Measurements from ENCODE around the gene NDFIP1. TPM values are rescaled to one million over a fixed set of nuclear protein-coding genes. Genes with fewer than 3 reads are reported as not detected.

NDFIP1 gene
- total RNA-seq, 1 experiment from 2014 or later = 33.5 TPM

DNA sequence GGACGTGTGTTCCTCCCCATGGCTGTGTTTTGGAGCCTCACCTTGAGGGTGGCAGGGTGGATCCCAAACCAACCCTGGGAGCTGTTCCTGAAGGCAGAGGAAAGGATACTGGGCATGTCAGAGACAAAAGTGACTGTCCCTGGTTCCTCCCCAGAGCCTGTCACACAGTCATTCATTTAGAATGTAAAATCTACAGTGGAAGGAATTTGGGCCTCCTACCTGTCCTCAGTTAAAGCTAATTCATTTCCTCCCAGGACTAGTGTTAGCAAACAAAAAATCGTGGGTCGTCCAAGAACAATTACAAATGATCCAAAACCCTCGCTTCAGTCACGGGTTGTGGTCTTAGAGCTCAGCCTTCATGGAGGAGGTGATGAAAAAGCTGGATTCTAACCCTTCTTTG is 83.2 kb downstream of the NDFIP1 start:
- peak; percentile 65 for ATAC-seq
- intact Hi-C loops (cut with micrococcal nuclease) = loop anchor here (1.0 kb wide), 4 partner anchors 25 to 134 kb away; partner anchors contain the start of gene SPRY4
- no peaks in the 10 kb centered on the region for H4K20me1 ChIP-seq (ENCODE audit: low read length)
- H3K4me2 ChIP-seq (ENCODE audit: low read length) = no peak overlapping the region
- peak overlapping the region; percentile 60 for H3K9ac ChIP-seq (ENCODE audit: low read length)
- H3K9me2 ChIP-seq (replicated peaks; ENCODE audit: low read length) = no peaks in the 10 kb centered on the region
- peak; percentile 50 for DNase-seq
- ChIA-PET CTCF (interaction anchor here (1.1 kb wide), 1 partner anchor 24 kb away, joined by 4 read pairs; no protein-coding TSS in a partner anchor), POLR2A (ENCODE audit: unreplicated experiment) (interaction anchor here (0.5 to 1.1 kb wide), 2 partner anchors 24 to 37 kb away, joined by 8 to 11 read pairs; no protein-coding TSS in a partner anchor)
- peak overlapping the region; percentile 88 for H3K27ac ChIP-seq (ENCODE audit: low read length)
- H3F3A ChIP-seq (ENCODE audit: low read length, unreplicated experiment) = no peaks in the 10 kb centered on the region
- H3K4me1 ChIP-seq (ENCODE audit: insufficient read depth, low read length) = peaks cover 13% of the 10 kb centered on the region
- H3K9me3 ChIP-seq (ENCODE audit: low read length) = no peaks in the 10 kb centered on the region
- no peak overlapping the region for H3K4me3 ChIP-seq (ENCODE audit: low read length)
- TF ChIP-seq, protein P1, sequence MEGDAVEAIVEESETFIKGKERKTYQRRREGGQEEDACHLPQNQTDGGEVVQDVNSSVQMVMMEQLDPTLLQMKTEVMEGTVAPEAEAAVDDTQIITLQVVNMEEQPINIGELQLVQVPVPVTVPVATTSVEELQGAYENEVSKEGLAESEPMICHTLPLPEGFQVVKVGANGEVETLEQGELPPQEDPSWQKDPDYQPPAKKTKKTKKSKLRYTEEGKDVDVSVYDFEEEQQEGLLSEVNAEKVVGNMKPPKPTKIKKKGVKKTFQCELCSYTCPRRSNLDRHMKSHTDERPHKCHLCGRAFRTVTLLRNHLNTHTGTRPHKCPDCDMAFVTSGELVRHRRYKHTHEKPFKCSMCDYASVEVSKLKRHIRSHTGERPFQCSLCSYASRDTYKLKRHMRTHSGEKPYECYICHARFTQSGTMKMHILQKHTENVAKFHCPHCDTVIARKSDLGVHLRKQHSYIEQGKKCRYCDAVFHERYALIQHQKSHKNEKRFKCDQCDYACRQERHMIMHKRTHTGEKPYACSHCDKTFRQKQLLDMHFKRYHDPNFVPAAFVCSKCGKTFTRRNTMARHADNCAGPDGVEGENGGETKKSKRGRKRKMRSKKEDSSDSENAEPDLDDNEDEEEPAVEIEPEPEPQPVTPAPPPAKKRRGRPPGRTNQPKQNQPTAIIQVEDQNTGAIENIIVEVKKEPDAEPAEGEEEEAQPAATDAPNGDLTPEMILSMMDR (conservative IDR thresholded peaks at IDR 0.05; ENCODE audit: low read depth, low read length) = no peak
- no peak for TF ChIP-seq EZH2phosphoT487 (IDR thresholded peaks at IDR 0.05; ENCODE audit: borderline replicate concordance, low read length)
- TF ChIP-seq EZH2 (IDR thresholded peaks at IDR 0.05; ENCODE audit: low read length, unreplicated experiment) = no peak
- no peaks in the 10 kb centered on the region for H3K27me3 ChIP-seq (ENCODE audit: low read length)
- H3K36me3 ChIP-seq (ENCODE audit: low read depth, low read length) = no peaks in the 10 kb centered on the region
- H2AFZ ChIP-seq (ENCODE audit: low read length) = 0 out of 2 replicates have a peak overlapping the region, but pooled peaks have one; percentile 1
- H3K79me2 ChIP-seq (ENCODE audit: low read length) = no peaks in the 10 kb centered on the region
- TSS peak; percentile 79 for BruUV-seq (replicated peaks)

DNA sequence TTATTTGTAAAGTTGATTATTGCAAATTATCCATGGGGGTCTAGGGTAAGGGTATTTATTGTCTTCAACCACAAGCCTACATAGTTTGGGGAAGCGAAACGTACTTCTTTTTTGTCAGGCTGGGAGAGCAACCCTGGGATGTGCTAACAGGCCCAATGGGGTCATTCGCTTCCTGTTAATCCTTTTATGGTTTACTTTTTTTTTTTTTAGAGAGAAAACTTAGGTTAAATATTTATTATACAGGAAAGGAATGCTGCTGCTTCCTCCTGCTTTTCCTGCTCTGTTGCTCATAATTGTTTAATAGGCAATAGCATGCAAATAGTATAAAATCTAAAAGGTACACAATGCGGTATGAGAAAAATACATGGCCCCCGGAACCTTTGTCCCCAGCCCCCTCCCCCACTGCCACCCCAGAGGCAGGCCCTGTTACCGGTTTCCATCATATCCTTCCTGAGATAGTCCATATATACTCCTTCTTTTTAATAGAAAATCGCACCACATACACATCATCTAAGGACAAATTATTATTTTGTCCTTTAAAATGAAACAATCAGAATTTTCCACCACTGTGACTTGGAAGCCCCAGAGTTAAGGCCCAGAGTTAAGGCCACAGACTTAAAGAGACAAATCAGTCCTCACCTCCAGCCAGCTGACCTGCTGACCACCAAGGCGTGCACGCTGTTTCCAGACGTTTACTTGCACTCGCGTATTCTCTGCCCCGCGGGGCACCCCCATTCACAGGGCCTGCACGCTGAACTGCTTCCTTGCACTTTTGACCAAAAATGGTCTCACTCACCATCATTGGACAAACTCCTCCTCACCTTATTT is 83.9 kb downstream of the NDFIP1 start:
- Histone ChIP-seq H3K9ac (ENCODE audit: low read length) (peak overlapping the region; percentile 73), H3K4me3 (ENCODE audit: low read length) (no peak overlapping the region), H3K9me2 (replicated peaks; ENCODE audit: low read length) (no peaks in the 10 kb centered on the region), H3K27ac (ENCODE audit: low read length) (peak overlapping the region; percentile 93), H3K36me3 (ENCODE audit: low read depth, low read length) (no peaks in the 10 kb centered on the region), H3K4me2 (ENCODE audit: low read length) (no peak overlapping the region), H3K4me1 (ENCODE audit: insufficient read depth, low read length) (peaks cover 8% of the 10 kb centered on the region), H3K27me3 (ENCODE audit: low read length) (no peaks in the 10 kb centered on the region), H4K20me1 (ENCODE audit: low read length) (no peaks in the 10 kb centered on the region), H2AFZ (ENCODE audit: low read length) (0 out of 2 replicates have a peak overlapping the region, but pooled peaks have one; percentile 1), H3K9me3 (ENCODE audit: low read length) (no peaks in the 10 kb centered on the region), H3K79me2 (ENCODE audit: low read length) (no peaks in the 10 kb centered on the region), H3F3A (ENCODE audit: low read length, unreplicated experiment) (no peaks in the 10 kb centered on the region)
- ATAC-seq = peak; percentile 58
- POLR2A ChIA-PET (ENCODE audit: unreplicated experiment) = interaction anchor here (1.1 kb wide), 1 partner anchor 24 kb away, joined by 8 read pairs; no protein-coding TSS in a partner anchor
- TF ChIP-seq, protein P1 (conservative IDR thresholded peaks at IDR 0.05; ENCODE audit: low read depth, low read length) = no peak
- no peak for TF ChIP-seq EZH2phosphoT487 (IDR thresholded peaks at IDR 0.05; ENCODE audit: borderline replicate concordance, low read length)
- no peak for TF ChIP-seq EZH2 (IDR thresholded peaks at IDR 0.05; ENCODE audit: low read length, unreplicated experiment)
- intact Hi-C loops (cut with micrococcal nuclease) = loop anchor here (1.0 kb wide), 4 partner anchors 24 to 133 kb away; partner anchors contain the start of gene SPRY4
- TSS peak; percentile 96 for BruUV-seq (replicated peaks)
- DNase-seq = peak; percentile 43
- CTCF ChIA-PET = interaction anchor here (1.1 kb wide), 1 partner anchor 24 kb away, joined by 4 read pairs; no protein-coding TSS in a partner anchor

DNA sequence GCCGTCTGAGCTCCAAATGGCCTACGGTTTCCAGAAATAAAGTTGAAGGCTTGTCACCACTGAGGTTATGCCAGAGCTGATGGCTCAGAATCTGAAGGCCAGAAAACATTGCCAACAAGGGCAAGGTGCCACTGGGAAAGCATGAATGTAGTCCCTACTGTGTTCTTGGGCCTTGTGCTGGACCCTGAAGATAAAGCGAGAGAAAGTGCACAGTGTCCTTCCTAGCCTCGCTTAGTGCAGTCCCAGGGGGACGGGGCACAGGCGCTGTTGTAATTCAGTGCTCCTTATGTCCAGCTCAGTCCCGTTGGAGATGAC is 84.5 kb downstream of the NDFIP1 start:
- intact Hi-C loops (cut with micrococcal nuclease) = no loop called here
- Histone ChIP-seq H3K9ac (ENCODE audit: low read length) (peak overlapping the region; percentile 73), H3K4me1 (ENCODE audit: insufficient read depth, low read length) (peaks cover 8% of the 10 kb centered on the region)

More for the DNA sequence above, 84.5 kb downstream of the NDFIP1 start:
- no peak for ATAC-seq
- no peaks in the 10 kb centered on the region for H3K9me2 ChIP-seq (replicated peaks; ENCODE audit: low read length)
- BruUV-seq (replicated peaks) = no TSS peak
- H3K27me3 ChIP-seq (ENCODE audit: low read length) = no peaks in the 10 kb centered on the region
- ChIA-PET POLR2A (ENCODE audit: unreplicated experiment) (no interaction called here), CTCF (no interaction called here)
- no peaks in the 10 kb centered on the region for H3K79me2 ChIP-seq (ENCODE audit: low read length)
- H3F3A ChIP-seq (ENCODE audit: low read length, unreplicated experiment) = no peaks in the 10 kb centered on the region
- H3K4me2 ChIP-seq (ENCODE audit: low read length) = no peak overlapping the region
- no peaks in the 10 kb centered on the region for H4K20me1 ChIP-seq (ENCODE audit: low read length)
- no peak for DNase-seq
- TF ChIP-seq EZH2phosphoT487 (IDR thresholded peaks at IDR 0.05; ENCODE audit: borderline replicate concordance, low read length) (no peak), EZH2 (IDR thresholded peaks at IDR 0.05; ENCODE audit: low read length, unreplicated experiment) (no peak)
- TF ChIP-seq, protein P1 (conservative IDR thresholded peaks at IDR 0.05; ENCODE audit: low read depth, low read length) = no peak
- no peak overlapping the region for H3K4me3 ChIP-seq (ENCODE audit: low read length)
- H3K27ac ChIP-seq (ENCODE audit: low read length) = peak overlapping the region; percentile 93
- no peak overlapping the region for H2AFZ ChIP-seq (ENCODE audit: low read length)
- no peaks in the 10 kb centered on the region for H3K9me3 ChIP-seq (ENCODE audit: low read length)
- no peaks in the 10 kb centered on the region for H3K36me3 ChIP-seq (ENCODE audit: low read depth, low read length)

Measured in PC-3 (cell line).